Kidney tubule cell (primary cell): ENCODE measurements around the gene PCED1B.
A peak's percentile ranks its signal among the peaks of the same experiment; 100 is the strongest.

ENCODE experiments used
- DNase-seq: peaks from one replicate; pipeline ENCODE4 v3.0.0-alpha.2; 2018; ENCODE audit warnings: low spot score

PCED1B gene

DNA sequence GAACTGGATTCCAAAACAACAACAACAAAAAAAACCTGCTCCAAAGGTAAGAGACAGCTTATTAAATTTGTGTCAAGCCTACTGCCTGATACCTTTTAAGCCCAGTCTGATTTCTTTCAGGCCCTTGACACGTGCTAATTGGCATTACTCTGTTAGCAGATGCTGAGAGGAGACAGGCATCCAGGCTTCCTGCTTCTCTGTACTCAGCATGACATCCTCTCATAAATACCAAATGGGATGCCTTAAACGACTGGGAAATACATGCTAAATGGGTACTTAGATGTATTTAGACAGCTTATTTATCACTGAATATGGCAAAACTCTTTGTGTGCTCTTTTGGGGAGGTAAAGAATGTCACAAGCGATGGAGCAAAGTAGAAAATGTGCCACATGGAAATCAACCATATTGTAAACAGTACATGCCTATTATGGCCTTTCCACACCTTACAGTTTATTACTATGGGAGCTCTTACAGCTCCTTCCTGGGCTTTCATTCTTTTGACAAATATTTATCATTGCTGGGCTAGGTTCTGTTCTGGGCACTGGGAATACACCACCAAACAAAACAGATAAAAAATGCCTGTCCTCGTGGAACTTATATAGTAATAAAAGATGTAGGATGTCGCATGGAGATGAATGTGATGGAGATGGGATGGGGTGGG is 11.5 kb upstream of the PCED1B start:
- no peak for DNase-seq

DNA sequence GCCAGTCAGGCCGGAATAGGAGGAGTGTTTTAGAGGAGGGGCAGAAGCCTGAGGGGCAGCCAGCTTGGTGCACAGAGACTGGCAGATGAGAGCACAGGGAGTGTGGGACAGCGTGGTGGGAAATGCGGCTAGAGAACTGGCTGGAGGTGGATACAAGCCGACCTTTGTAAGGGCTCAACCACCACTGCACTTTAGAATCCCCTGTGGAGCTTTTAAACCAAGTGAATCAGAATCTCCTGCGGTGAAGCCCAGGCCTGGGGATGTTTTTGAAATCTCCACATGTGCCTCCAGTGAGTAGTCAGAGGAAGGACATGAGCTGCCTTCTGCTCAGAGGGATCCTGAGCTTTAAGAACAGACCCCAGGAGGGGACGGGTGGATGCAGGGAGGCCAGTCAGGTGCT is 10.9 kb upstream of the PCED1B start:
- no peak for DNase-seq

DNA sequence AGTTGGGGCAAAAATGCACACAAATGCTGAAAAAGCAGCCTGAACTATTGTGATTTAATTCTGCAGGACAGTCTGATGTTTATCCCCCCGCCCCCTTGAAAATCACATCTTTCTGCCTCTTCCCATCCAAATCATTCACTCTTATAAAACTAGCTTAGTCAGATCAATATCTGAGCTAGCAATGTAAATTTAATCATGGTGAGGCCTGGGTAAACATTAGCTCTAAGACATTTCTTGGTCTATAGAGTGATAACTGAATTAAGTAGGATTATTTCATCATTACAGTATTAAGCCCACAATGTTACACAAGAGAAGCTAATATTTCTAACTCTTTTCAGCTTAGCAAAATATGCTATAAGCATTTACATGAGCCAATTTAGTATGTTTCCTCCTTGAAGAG is 9.1 kb upstream of the PCED1B start:
- no peak for DNase-seq

DNA sequence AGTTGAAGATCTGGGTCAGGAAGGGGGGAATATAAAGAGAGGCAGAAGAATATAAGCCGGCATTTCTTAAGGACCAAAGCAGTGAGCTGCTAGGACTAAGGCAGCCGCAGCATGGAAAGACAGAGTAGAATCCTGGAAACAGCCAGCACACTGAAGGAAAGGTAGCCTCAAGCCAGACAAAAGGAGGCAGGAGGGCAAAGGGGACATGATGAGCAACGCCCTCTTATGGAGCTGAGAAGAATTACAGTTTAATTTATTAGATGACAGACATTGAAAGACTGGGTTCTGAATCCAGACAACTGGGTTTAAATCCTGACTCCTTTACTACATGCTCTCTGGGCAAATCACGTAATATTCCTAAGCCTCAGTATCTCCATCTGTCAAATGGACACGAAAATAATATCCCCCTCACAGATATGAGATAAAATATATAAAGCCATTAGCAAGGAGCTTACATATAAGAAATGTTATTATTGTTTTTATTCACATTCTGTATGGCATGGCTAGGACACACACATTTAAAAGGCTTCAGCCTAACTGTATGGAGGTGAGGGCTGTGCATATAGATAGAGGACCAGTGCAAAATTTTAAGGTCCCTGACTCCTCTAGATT is 8.1 kb upstream of the PCED1B start:
- peak; percentile 50 for DNase-seq

DNA sequence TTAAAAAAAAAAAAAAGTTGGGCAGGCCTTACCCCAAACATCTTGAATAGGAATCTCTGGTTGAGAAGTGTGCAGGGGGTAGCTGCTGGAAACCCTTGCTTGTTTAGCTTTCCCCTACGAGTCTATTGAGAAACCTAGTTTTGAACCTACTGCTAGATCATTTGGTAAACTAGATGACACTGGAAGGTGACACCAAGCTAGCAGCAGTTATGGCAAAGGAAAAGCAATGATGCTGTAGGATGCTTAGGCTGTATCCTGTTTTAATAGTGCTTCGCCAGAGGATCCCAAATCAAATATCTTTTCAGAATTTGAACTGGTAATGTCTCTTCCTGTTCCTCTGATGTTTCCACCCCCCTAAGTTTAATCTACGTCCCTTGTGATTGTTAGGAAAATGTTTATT is 5.5 kb upstream of the PCED1B start:
- no peak for DNase-seq

DNA sequence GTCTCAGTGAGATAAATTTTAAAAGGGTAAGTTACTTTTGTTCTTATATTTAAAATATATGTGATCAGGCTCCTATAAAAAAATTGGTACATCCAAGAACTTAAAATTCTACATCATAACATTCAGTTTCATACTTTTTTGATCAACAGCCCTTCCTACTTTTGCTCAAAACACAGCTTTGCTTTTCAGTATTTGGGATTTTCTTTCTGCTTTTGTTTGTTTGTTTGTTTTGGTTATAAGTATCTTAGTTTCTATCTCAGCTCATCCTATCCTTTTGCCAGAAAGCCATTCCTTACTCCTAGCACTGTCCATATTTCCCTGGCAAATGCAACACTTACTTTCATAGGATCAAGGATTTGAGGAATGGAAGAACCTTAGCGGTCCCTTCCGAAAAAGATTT is 4.7 kb upstream of the PCED1B start:
- no peak for DNase-seq

DNA sequence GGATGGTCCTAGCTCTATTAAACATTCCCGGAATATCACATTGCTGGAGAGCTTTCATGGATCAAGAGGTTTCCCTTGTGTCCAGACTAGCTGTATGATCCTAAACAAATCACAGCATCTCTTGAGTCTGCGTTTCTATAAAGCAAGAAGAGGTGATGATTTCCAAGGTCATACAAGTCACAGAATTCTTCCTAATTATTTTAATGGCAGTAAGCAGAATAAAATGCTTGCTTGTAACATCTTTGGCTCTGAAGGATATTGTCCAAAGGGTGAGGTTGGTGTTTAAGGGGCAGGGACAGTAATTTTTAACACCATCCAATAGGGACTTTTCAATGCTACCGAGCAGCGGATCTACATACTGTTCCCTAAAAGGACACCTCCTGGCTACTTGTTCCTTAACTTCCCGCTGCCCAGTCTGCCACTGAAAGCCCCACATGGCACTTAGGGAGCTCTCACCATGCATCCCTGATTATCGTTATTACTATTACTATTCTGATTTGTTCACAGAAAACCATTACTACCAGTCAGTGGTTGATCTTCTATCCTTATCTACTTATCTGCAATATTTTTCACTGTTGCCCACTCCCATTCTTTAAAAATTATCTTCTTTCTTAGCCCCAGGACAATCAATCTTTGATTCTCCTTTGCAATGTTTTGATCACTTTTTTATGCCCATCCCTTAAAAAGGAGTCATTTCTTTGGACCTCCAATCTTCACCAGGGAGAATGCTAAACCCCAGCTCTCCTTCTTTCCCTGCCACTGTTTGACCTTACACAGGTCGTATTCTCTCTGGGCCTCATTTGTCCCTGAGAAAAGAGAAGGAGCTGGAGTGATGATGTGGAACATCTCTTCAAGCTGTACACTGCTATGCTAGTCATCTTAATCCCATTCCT is 4.0 kb upstream of the PCED1B start:
- DNase-seq = no peak

DNA sequence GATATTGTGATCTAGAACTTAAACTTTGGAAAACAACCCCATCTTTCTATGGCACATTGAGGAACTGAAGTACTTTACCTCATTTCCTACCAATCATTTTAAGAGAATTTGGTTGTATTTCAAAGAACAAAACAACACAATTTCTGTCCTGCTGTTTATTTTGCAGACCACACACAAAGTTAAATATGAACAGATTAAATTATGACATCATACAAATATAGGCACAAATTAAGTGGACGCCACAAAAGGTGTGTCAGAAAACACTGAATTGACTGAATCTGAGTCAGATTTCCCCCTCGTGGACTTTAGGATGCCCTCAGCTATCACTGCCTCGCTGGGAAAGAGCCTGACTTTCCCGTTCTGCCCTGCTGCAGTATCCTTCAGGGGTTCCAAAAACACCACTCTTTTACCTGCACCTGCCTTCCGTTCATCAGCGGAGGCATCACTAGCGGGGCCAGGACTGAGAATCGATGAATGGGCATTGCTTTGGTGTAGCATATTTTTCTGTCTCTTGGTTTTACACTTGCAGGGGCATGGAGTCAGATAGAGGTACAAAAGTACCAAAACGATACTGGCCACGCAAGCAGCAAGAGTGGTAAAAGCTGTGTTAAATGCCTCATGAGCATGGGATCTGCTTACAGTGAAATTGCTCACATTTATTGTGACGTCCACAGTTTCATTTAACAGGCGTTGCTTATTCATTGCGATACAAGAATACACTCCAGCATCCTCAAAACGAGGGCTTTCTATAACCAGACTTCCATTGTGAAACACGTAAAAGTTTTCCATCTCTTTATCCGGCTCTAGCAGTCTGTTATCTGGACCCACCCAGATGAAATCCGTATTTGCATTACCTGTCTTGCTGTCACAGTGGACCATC is 2.0 kb upstream of the PCED1B start:
- DNase-seq = no peak

DNA sequence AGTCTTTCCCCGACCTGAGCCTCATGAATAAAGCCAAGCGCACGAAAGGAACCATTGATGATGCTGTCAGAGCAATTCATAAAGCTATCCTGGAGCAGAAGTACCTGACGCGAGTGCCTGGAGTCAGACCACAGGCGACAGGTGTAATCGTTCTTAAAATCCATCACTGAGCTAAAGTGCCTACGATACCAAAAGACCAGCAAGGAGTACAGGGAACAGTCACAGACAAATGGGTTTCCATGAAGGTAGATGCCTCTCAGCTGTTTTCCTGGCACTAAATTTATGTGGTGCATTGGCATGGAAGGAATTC is 1.4 kb upstream of the PCED1B start:
- DNase-seq = peak; percentile 19

DNA sequence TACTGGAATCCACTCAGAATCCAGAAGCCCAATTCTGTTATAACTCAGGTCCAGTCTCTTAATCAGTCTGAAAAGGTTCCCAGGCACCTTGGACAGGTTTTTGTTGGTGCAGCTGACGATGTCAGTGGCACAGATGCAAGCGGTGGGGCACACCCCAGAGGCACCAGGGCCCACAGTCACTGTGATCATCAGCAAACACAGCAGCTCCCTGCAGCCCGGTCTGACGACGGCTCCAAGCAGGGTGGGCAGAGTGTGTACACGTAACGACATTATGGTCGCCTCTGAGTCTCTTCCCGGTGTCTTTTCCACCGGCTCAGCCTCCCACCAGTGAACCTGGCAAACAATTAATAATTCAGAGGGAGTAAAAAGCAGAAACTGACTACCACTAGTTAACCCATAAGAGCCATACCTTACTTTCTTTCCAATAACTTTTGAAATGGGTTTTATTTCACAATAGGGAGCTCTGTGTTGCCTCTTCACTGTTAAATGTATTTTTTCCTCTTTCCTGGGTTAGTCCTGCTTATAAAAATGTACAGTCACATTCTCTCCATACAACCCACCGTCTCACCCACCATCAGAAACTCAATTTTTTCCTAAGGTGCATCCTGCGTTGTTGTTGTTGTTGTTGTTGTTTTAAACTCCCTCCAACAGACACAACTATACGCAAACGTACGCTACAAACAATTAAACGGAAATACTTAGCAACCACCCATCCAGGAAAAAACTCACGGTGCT is 521 bp upstream of the PCED1B start:
- peak; percentile 70 for DNase-seq

DNA sequence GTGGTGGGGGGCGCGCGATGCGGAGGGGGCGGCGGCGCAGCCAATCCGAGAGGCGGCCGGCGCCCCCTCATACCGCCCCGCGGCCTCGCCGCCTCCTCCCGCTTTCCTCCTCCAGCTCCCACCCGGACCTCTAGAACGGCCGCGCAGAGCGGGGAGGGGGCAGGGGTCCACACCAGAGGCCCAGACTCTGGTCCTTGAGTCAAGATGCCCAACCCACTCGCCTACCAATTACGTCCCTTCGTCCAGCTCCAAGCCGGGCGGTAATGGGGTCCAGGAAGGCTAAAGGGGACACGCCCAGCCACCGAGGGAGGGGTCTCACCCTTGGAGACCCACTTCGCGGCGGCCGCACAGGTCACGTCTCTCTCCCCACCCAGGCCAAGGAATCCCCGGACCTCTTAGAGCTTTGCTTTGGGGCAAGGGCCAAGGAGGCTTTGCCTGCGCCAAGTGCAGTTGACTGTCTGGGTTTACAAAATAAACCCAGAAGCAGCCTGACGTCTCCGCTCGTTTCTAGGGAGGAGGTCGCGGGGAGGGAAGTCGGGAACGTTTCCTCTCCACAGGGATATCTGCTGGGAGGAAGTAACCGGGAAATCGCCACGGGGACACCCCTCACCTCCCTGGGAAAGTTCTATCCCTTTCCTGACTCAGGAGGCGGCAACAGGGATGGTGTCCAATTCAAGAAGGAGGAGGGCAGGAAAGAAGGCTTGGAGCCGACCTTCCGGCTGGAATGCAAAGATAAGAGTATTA is 732 bp downstream of the PCED1B start:
- DNase-seq = peak; percentile 84

DNA sequence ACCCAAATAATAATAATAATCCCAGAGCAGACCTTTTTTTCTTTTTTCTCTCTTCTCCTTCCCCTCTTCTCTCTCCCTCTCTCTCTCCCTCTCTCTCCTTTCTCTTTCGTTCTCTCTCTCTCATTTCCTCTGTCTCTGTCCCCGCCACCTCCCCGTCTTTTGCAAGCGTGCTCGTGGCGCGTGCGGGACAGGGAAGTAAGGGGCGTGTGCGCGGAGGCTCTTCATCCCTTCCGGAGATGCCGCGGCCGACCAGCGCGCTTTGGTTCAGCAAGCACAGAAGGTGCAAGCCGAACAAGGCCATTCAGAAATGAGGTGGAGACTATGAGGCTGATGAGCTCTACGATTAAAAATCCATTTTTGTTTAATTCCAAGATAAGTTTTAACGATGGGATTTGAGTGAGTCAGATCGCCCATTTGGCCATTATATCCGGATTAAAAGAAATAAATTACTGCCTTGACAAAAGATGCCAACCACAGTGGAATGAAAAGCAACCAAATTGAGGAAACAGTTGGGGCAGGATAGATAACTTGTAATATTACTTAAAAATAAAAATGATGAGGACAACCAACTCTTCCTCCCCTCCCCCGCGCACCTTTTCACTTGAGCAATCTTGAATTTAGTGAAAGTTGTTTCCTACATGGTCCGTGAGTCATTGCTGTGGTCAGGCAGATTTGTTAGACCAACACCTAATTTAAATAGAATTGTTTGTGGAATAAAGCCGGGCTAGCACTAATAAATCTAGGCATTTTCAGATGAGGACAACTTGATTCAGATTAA is 1.5 kb downstream of the PCED1B start:
- DNase-seq = peak; percentile 87

DNA sequence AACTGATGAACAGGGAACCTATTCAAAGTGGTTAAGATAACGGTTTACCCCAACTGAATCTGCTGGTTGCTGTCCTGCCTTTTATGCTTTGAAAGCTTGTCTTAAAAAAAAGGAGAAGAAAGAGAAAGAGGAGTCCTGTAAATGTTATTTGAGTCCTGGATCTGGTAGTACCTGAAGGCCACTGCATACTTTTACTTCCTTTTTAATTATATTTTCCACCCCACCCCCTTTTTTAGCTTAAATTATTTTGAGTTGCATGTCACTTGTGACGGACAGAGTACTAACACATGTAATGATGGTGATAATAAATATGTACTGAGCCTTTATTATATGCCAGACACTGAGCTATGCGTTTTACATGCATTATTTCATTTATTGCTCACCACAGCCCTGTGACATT is 2.9 kb downstream of the PCED1B start:
- DNase-seq = no peak

DNA sequence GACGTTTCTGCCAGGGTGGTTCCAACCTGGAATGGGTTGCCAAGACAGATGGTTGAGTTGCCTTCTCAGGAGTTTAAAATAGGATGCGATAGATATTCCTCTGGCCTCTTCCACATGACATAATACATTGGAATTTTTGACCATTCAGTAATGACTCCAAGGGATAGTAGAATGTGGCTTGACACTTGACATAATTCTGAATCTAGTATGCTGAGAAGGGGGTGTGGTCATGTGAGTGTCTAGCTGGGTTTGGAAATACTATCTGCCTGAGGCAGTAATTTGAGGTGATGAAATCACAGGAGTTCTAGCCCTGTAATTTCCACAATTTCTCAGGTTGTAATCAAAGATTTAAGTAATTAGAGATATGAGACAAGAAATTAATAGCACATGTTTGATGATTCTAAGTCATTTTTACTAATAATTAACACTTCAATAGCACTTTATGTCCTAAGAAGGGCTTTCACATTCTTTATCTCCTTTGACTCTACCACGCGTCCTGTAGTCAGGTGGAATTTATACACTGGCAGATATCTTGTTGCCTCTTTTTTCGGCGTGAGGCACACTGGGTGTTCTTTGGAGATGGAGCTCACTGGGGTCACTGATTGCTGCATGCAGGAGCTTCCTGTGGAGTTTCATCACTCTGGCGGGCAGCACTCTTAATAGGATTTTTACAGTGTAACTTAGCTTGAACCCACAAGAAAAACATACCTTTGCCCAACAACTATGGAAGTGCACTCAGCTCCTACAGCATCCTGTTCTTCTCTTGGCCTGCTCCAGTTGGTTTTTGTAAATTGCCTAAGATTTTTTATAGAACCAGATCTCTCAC is 3.6 kb downstream of the PCED1B start:
- DNase-seq = peak; percentile 96

DNA sequence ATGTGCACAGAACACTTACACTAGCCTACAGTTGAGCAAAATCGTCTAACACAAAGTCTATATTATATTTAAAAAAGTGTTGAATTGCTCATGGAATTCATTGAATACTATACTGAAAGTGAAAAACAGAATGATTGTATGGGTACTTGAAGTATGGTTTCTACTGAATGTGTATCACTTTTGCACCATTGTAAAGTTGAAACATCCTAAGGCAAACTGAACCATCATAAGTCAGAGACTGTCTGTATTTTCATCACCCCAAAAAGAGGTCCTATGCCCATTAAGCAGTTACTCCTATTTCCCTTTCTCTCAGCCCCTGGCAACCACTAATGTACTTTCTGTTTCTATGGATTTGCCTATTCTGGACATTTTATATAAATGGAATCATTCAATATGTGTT is 4.8 kb downstream of the PCED1B start:
- DNase-seq = no peak

DNA sequence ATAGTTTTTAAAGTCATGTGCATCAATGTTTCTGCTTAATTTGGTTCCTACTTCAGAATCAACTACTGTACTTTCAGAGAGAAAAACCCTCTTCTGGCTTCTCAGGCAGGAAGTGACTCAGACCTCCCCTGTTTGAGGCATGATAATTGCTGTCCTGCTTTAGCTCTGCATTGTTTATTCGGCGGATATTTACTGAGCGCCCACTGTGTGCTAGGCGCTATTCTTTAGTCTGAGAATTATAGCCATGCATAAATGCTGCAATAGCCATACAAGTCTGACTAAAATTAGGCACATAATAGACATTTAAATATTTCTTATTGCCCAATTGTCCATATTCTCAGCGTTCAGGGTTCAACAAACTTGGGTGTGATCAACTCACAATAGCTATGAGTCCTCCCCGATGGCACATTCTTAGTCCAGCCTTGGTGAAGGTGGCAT is 6.4 kb downstream of the PCED1B start:
- DNase-seq = peak; percentile 69

DNA sequence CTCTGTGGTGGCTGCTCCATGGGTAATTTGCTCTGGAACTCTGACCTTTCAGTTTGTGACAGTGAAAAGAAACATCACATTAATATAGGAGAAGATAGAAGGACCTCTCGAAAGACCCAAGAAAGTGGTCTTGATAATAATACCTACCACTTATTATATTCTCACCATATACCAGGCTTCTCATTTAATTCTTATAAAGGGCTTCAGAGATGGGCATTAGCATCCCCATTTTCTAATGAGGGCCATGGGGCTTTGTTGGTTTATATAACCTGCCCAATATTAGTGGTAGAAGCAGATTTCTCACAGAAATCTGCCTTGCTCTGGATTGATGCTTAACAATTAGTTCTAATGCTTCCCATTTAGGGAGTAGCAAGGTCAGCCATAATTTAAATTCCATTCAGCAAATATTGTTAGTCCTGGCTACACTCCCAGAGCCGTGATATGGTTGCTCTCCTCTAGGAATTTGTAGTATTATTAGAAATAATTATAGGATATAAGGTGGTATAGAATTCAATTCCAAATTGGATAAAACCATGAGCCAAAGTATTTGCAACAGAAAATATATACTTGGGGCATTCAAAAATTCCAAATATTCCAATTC is 7.8 kb downstream of the PCED1B start:
- no peak for DNase-seq

DNA sequence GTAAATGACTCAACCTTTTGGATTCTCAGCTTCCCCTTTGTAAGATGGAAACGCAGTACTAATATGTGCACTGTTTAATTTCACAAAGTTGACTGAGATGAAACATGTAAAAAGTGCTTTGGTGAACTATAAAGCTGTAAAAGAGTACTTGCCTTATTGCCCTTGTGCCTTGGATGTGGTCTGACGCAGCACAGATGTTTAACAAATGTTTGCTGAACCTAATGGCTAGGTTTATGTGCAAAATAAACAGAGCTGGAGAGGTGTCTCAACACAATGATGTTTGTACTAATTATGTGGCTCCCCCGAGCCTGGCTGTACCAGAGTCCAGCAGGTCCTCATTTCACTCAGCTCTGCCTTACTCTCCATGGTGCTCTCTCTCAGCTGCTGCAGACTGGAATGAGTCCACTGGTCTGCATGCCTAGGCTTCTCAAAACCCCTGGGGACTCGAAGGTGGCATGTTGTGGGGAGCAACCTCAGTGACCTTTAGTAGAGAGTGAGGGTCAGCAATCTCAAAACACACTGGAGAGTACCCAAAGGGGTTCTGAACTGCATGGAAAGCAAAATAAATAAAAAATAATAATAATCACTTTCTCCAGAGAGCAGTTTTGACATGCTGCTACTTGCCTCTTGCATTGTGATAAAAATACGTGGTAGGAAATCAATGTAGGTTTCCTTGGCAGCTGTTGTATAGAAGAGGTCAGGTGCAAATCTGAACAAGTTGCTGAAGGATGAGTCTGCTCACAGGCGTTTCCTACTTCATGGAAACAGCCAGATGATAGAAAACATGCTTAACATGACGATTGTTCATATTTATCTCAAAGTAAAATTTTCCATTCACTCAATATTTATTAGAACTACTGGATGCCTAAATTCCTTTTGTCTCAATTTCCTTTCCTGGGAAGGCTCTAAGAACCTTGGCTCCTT is 8.9 kb downstream of the PCED1B start:
- peak; percentile 35 for DNase-seq
